Measurements from ENCODE around the gene DPP6.

- TF ChIP-seq CTCF (IDR thresholded peaks at IDR 0.05) (no peak), POLR2A (IDR thresholded peaks at IDR 0.05) (no peak)
Observed at GRCh38 chr7:154416714-154417113, 364.5 kb downstream of the DPP6 start.

Data from heart left ventricle (tissue), 13 donors.